HG03565 (cell line): Measurements from ENCODE around the gene HIC1.
"Not testable (repeated sequence)": the region's sequence is repeated elsewhere in the genome, so short reads cannot be mapped to it uniquely, and the experiment has no call there.

ENCODE experiments used
- ATAC-seq: cut with Tn5 transposase; IDR thresholded peaks from one replicate; pipeline ENCODE4 v1.9.1; 2021; ENCODE audit warnings: mild to moderate bottlenecking, moderate library complexity; ENCODE audit not compliant: unreplicated experiment

The HIC1 gene

GRCh38 chr17:2054512-2055291 is at the start of gene HIC1:
Gene HIC1 (plus strand): TSS chr17:2055103. CDS start chr17:2056691, 1,588 bp downstream.
- ATAC-seq, result no peak

- no peak for ATAC-seq
Observed at GRCh38 chr17:2008332-2009126, 46.4 kb upstream of the HIC1 start.

- ATAC-seq, result no peak
Observed at GRCh38 chr17:2009737-2010136, 45.2 kb upstream of the HIC1 start.

GRCh38 chr17:2011411-2012371 is 43.2 kb upstream of the HIC1 start:
- no peak for ATAC-seq

- ATAC-seq, result no peak
Observed at GRCh38 chr17:2012499-2012898, 42.4 kb upstream of the HIC1 start.

GRCh38 chr17:2013220-2013993 is 41.5 kb upstream of the HIC1 start:
- ATAC-seq, result not testable (repeated sequence)

GRCh38 chr17:2013994-2014317 is 40.9 kb upstream of the HIC1 start:
- no peak for ATAC-seq

GRCh38 chr17:2015314-2015713 is 39.6 kb upstream of the HIC1 start:
- no peak for ATAC-seq

- no peak for ATAC-seq
Observed at GRCh38 chr17:2016494-2016893, 38.4 kb upstream of the HIC1 start.

- ATAC-seq, result no peak
Observed at GRCh38 chr17:2017274-2017941, 37.5 kb upstream of the HIC1 start.

GRCh38 chr17:2018716-2019510 is 36.0 kb upstream of the HIC1 start:
- no peak for ATAC-seq

GRCh38 chr17:2019723-2020122 is 35.2 kb upstream of the HIC1 start:
- no peak for ATAC-seq

GRCh38 chr17:2020721-2021120 is 34.2 kb upstream of the HIC1 start:
- ATAC-seq, result no peak

GRCh38 chr17:2022647-2023240 is 32.2 kb upstream of the HIC1 start:
- no peak for ATAC-seq

- no peak for ATAC-seq
Observed at GRCh38 chr17:2023256-2023655, 31.6 kb upstream of the HIC1 start.

- ATAC-seq, result no peak
Observed at GRCh38 chr17:2023692-2024571, 31.0 kb upstream of the HIC1 start.

GRCh38 chr17:2024572-2025219 is 30.2 kb upstream of the HIC1 start:
- ATAC-seq, result no peak
